Measurements from ENCODE around the gene C10orf67.
A peak's percentile ranks its signal among the peaks of the same experiment; 100 is the strongest.
"Not testable (repeated sequence)": the region's sequence is repeated elsewhere in the genome, so short reads cannot be mapped to it uniquely, and the experiment has no call there.

C10orf67 gene

GRCh38 chr10:23373156-23373555, 28.6 kb upstream of the C10orf67 start:
- TF ChIP-seq MYC (IDR thresholded peaks at IDR 0.05; ENCODE audit: low read depth, low read length) (no peak), MAX (IDR thresholded peaks at IDR 0.05; ENCODE audit: low read depth, low read length) (no peak), POLR2A (IDR thresholded peaks at IDR 0.05; ENCODE audit: extremely low read depth, insufficient read length) (no peak)
- TF ChIP-seq, protein P1, sequence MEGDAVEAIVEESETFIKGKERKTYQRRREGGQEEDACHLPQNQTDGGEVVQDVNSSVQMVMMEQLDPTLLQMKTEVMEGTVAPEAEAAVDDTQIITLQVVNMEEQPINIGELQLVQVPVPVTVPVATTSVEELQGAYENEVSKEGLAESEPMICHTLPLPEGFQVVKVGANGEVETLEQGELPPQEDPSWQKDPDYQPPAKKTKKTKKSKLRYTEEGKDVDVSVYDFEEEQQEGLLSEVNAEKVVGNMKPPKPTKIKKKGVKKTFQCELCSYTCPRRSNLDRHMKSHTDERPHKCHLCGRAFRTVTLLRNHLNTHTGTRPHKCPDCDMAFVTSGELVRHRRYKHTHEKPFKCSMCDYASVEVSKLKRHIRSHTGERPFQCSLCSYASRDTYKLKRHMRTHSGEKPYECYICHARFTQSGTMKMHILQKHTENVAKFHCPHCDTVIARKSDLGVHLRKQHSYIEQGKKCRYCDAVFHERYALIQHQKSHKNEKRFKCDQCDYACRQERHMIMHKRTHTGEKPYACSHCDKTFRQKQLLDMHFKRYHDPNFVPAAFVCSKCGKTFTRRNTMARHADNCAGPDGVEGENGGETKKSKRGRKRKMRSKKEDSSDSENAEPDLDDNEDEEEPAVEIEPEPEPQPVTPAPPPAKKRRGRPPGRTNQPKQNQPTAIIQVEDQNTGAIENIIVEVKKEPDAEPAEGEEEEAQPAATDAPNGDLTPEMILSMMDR (IDR thresholded peaks at IDR 0.05; ENCODE audit: low read depth, low read length): no peak
- no peak overlapping the region for H3K4me3 ChIP-seq (ENCODE audit: low read depth, low read length)
- no peak for DNase-seq (ENCODE audit: low read depth)

DNA sequence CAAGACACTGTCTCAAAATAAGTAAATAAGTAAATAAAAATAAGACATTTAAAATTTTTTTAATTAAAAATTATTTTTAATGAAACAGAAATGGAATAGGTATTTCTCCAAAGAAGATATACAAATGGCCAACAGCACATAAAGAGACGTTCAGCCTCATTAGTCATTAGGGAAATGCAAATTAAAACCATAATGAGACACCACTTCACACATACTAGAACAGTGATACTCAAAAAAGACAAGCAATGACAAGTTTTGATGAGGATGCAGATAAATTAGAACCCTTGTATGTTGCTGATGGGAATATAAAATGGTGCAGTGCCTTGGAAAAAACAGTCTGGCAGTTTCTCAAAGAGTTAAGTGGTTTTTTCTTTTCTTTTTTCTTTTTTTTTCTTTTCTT, 26.5 kb upstream of the C10orf67 start:
- TF ChIP-seq, protein P1 (IDR thresholded peaks at IDR 0.05; ENCODE audit: low read depth, low read length): no peak
- no peak for TF ChIP-seq MYC (IDR thresholded peaks at IDR 0.05; ENCODE audit: low read depth, low read length)
- TF ChIP-seq MAX (IDR thresholded peaks at IDR 0.05; ENCODE audit: low read depth, low read length): no peak
- TF ChIP-seq POLR2A (IDR thresholded peaks at IDR 0.05; ENCODE audit: extremely low read depth, insufficient read length): no peak
- no peak overlapping the region for H3K4me3 ChIP-seq (ENCODE audit: low read depth, low read length)
- no peak for DNase-seq (ENCODE audit: low read depth)

DNA sequence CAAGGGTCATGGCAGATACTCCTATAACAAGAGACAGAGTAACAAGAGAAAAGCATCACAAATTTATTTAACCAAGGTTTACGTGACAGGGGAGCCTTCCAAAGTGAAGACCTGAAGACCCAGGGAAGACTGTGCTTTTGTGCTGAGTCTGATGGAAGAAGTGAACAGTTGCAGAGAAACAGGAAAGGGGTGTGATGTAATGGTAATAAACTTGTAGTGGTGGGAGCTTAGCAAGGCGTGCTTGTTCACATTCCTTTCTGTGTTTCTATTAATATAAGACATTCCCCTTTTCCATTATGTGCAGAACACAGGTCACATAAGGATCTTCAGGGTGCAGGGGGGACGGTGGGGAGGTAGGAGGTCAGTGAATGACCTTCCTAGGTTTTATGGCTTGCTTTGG, 25.5 kb upstream of the C10orf67 start:
- no peak overlapping the region for H3K4me3 ChIP-seq (ENCODE audit: low read depth, low read length)
- TF ChIP-seq MAX (IDR thresholded peaks at IDR 0.05; ENCODE audit: low read depth, low read length) (no peak), POLR2A (IDR thresholded peaks at IDR 0.05; ENCODE audit: extremely low read depth, insufficient read length) (no peak), MYC (IDR thresholded peaks at IDR 0.05; ENCODE audit: low read depth, low read length) (no peak)
- TF ChIP-seq, protein P1 (IDR thresholded peaks at IDR 0.05; ENCODE audit: low read depth, low read length): no peak
- DNase-seq (ENCODE audit: low read depth): peak; percentile 12

DNA sequence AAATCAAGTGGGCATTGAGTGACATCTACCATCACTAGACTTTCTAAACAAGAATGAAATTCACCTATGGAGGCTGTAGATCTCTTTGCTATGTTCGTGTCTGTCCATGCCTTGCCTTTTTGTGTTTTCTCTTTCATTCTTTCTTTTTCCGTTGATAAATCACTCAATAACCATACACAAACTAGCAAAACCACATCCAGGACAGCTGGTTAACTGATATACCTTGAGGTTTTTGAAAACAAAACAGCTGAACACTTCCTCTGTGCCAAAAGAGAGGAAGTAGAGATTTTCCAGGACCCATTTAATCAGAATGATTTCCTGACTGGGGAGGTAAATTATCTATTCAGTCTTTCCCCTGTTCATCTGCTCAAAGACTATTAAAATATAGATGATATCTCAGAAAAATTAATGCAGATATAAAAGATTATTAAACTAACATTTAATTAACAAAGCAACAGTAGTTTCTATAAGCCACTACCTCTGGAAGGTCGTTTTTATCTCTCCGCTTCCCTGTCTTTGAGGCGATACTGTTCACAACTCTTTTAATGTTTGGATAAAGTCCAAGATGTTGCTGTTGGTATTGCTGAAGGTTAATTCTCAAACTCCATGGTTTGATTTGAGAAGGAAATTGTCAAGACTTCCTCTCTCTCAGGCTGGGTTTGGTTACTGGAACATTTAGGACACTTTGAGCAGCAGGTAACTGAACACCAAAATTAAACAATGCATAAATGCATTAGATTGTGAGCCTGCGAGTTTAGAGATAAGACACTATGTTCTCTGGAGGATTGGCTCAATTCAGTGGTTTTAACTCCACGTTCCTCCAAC, 24.4 kb upstream of the C10orf67 start:
- H3K4me3 ChIP-seq (ENCODE audit: low read depth, low read length): no peak overlapping the region
- TF ChIP-seq MAX (IDR thresholded peaks at IDR 0.05; ENCODE audit: low read depth, low read length): no peak
- peak; percentile 26 for DNase-seq (ENCODE audit: low read depth)

DNA sequence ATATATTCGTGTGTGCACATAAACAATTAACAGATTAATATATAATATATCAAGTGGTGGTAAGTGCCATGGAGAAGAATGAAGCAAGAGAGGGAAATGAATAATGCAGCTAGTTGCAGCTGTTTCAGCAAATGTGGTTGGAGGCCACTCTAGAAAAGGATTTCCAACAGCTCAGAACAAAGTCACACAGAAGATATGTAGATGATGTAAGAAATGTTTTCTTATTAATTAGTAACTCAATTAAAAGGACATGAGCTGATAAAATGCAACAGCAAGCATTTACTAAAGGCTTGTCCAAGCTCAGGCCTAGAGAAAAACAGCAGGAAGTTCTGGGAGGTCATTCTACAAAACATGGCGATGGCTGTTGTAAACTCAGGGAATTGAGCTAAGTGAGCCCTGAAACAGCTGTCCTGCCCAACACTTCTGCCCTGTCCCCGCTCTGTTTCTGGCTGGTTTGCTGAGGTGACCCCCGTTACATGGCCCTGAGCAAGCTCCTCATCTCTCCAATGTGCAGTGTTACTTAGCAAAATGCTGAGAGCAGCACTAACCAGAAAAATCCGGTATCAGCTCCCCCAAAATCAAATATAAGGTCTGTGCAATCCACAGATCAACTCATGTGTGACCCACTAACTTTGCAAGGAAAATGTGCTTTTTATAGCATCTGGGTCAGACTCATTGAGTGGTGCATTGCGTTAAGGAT, 23.4 kb upstream of the C10orf67 start:
- H3K4me3 ChIP-seq (ENCODE audit: low read depth, low read length): no peak overlapping the region
- TF ChIP-seq MYC (IDR thresholded peaks at IDR 0.05; ENCODE audit: low read depth, low read length) (no peak), MAX (IDR thresholded peaks at IDR 0.05; ENCODE audit: low read depth, low read length) (no peak), POLR2A (IDR thresholded peaks at IDR 0.05; ENCODE audit: extremely low read depth, insufficient read length) (no peak)
- TF ChIP-seq, protein P1 (IDR thresholded peaks at IDR 0.05; ENCODE audit: low read depth, low read length): no peak
- DNase-seq (ENCODE audit: low read depth): peak; percentile 2

GRCh38 chr10:23365417-23366030, 20.9 kb upstream of the C10orf67 start:
- not testable (repeated sequence) for DNase-seq (ENCODE audit: low read depth); H3K4me3 ChIP-seq (ENCODE audit: low read depth, low read length)

Data from NB4 (cell line).